ENCODE results near the gene D2HGDH.
"Not testable (repeated sequence)": the region's sequence is repeated elsewhere in the genome, so short reads cannot be mapped to it uniquely, and the experiment has no call there.

The D2HGDH gene

DNA sequence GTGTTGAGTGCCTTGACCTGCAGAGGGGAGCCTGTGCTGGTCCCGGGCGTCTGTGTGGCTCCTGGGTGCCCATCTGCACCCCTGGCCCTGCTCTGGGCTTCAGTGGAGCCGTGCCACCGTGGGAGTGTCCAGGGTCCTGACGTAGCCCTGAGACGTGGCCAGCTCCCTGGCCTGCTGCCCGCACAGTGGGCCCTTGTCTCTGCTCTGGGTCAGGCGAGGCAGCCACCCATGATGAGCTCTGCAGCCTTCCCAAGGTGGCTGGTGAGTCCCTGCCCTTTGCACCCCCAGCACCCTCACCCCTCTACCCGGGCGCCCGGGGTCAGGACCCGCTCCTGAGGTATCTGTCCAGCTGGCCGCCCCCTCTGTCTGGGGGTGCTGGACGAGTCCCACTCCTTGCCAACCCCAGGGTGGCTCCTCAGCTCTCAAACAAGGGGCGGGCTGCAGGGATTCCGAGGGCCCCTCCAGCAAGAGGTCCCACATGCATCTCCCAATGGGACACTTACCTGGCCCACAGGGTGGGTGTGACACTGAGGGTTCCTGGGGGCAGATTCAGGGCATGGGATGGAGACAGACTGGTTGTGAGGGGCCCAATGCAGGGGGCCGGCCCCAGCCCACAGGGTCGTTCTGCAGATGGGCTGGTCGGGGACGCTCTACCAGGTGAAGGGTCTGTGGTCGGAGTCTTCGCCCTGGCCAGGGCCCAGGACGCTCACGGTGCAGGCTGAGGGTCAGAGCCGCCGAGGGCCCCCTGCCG lies 76.9 kb downstream of the D2HGDH start:
- no peak for FAIRE-seq

DNA sequence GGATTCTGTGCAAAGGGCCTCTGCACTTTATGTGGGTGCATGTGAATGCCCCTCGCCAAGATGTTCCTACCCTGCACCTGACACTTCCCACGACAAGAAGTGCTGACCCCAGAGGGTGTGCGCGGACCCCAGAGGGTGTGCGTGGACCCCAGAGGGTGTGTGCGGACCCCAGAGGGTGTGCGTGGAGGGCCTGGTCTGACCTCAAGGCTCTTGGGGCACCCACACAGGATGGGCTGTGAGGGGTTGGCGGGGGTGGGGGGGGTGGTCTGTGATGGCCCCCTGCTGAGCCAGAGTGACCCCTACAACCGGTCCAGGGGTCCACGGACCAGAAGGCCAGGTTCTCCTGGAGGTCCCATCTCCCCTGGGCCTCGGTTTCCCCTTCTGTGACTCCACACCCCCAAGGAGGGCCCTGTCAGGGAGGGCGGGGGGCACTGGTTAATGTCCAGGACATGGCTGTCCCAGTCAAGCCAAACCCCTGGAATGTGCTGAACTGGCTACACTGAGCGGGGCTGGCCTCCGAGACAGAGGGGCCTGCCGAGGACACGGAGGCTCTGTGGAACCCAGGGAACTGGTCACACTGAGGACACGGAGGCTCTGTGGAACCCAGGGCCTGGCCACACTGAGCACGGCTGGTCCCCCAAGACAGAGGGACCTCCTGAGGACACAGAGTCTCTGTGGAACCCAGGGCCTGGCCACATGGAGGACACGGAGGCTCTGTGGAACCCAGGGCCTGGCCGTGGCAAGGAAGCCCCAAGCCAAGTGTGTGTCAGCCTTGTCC lies 77.7 kb downstream of the D2HGDH start:
- no peak for FAIRE-seq

DNA sequence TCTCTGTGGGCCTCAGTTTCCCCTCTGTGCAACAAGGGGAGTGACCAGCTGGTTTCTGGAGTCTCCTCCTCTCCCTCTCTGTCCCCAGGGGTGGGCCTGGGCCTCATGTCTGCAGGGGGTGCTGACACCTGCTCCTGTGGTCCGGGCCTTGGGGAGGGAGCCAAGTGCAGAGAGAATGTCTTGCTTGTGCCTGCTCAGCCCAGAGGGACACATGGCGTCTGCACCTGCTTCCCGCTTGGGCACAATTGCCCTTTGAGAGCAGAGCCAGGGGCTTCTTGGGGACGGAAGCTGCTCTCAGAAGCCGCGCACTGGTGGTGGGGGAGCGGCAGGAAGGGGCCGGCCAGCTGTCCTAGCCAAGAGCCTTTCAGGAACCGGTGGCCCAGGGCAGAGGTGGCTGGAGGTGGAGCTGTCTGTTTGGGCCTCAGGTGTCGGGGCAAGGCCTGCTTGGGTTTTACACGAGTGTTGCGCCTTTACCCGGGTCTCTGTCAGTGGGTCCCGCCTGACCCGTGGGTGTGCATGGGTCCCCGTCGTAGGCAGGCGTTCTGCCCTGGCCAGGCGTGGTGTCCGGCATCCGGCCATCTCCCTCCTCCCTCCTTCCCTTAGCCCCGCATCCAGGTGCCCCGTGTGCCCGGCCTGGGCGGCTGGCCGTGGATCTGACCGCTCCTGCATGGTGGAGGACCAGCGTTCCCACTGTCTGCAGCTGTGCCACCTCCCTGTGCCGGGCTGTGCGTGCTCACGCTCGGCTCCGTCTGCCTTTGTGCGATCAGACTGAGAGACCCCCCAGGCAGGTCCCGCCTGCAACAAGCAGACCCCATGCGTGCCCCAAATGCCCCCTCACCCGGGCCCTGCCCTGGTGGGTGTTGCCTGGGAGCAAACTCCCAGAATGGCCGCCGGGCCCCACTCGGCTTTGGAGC lies 78.6 kb downstream of the D2HGDH start:
- FAIRE-seq: no peak

DNA sequence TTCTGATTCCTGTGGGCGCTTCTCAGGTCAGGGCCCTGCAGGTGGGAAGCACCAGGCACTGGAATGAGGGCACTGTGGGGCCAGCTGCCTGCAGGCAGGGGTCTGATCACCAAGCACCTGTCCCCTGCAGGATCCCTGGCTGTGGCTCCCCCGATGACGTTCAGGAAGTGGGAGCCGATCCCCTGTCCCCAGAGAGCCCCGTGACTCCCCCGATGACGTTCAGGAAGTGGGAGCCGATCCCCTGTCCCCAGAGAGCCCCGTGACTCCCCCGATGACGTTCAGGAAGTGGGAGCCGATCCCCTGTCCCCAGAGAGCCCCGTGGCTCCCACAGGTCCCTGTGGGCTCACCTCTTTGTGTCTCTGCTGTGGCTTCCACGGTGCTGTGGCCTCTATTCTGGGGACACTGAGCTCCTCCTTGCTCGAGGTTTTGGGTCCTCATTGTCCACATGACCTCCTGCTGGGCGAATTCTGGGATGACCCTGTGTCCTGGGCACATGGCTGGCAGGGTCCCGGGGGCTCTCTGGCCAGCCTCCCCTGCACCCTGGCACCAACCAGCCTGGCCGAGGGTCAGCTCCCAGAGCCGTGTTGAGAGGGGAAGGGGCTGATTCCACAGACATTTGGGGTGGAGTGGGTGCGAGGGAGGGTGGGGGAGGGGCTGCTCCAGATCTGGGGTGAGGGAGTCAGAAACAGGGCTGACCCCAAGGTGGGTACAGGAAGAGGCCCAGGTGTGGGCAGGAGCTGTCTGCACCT lies 79.4 kb downstream of the D2HGDH start:
- FAIRE-seq: no peak

DNA sequence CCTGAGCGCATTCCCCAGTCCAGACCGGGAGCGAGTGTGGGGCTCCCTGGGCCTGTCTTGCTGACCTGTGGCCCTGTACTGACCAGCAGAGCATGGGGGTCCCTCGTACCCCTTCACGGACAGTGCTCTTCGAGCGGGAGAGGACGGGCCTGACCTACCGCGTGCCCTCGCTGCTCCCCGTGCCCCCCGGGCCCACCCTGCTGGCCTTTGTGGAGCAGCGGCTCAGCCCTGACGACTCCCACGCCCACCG lies 79.9 kb downstream of the D2HGDH start:
- FAIRE-seq: no peak

DNA sequence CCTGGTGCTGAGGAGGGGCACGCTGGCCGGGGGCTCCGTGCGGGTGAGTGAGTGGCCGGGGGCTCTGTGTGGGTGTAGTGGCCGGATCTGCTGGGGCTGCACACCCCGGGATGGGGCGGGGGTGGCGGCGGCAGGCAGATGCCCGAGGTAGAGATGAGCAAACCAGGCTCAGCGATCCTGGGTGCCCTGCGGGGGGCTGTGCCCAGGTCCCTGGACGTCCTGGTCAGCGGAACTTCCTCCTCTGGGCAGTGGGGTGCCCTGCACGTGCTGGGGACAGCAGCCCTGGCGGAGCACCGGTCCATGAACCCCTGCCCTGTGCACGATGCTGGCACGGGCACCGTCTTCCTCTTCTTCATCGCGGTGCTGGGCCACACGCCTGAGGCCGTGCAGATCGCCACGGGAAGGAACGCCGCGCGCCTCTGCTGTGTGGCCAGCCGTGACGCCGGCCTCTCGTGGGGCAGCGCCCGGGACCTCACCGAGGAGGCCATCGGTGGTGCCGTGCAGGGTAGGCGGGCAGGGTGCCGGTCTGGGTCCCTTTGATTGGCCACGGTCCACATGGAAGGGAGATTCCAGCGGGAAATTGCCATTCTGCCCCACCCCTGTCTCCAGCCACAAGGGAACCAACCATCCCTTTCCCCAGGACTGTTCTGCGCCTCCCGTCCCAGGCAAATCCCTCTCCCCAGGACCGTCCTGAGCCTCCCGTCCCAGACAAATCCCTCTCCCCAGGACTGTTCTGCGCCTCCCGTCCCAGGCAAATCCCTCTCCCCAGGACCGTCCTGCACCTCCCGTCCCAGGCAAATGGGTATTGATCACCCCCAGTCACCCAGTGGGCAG lies 80.4 kb downstream of the D2HGDH start:
- FAIRE-seq: no peak

DNA sequence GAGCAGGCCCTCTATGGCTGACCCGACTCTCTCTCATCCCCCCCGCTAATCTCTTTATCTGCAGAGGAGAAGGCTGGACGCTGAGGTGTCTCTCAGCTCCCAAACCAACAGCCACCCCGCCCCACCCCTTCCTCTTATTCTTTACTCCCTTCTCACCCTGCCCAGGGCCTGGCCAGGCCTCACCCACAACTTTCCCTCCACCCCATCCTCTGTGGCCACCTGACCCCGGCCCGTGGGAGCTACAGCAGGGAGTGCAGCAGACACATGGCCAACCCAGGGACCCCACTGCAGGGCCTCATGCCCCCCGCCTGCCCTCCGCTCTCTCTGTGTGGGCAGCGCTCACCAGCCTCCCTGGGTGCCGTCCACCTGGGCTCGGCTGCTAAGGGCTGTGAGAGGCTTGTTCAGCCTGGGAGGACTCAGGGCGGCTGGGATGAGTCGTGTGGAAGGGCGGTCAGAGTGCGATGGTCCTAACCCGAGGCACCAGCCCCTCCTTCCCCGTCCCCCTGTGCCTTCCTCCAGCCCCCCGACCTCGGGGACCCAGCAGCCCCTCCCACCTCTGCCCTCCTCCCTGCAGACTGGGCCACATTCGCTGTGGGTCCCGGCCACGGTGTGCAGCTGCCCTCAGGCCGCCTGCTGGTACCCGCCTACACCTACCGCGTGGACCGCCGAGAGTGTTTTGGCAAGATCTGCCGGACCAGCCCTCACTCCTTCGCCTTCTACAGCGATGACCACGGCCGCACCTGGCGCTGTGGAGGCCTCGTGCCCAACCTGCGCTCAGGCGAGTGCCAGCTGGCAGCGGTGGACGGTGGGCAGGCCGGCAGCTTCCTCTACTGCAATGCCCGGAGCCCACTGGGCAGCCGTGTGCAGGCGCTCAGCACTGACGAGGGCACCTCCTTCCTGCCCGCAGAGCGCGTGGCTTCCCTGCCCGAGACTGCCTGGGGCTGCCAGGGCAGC lies 81.3 kb downstream of the D2HGDH start:
- no peak for FAIRE-seq

DNA sequence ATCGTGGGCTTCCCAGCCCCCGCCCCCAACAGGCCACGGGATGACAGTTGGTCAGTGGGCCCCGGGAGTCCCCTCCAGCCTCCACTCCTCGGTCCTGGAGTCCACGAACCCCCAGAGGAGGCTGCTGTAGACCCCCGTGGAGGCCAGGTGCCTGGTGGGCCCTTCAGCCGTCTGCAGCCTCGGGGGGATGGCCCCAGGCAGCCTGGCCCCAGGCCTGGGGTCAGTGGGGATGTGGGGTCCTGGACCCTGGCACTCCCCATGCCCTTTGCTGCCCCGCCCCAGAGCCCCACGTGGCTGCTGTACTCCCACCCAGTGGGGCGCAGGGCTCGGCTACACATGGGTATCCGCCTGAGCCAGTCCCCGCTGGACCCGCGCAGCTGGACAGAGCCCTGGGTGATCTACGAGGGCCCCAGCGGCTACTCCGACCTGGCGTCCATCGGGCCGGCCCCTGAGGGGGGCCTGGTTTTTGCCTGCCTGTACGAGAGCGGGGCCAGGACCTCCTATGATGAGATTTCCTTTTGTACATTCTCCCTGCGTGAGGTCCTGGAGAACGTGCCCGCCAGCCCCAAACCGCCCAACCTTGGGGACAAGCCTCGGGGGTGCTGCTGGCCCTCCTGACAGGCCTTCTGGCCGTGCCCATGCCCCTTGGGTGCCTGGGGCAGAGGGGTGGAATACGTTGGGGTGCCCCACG lies 82.1 kb downstream of the D2HGDH start:
- FAIRE-seq: no peak

DNA sequence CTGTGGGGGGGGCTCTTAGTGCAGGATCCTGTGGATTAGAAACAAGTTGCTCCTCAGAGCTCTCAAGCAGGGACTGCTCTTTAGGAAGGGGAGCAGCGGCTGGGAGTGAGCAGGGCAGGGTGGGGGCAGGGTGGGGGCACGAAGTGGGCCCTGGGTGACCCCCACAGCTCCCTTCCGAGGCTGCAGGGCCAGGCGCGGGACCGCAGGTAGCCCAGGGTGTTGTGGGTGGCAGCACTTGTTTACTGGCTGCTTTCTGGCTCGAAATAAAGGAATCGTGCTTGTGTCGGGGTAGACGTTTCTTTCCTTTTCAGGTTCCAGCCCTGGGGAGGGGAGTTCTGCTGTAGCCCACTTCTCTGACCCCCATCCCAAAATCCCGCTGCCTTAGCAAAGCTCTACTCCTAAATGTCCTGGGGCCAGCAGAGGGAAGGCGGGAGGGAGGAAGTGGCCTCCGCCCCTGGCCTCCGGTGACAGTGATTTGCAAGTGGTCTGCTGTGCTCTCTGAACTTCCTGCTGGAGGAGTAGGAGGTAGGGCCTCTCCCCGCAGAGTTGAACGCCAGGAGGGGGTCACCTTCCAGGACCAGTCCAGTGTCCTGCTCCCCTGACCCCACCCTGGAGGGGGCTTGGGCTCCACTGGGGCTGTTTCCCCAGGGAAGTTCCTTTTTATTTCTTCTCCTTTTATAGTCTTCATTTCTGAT lies 82.8 kb downstream of the D2HGDH start:
- no peak for FAIRE-seq

DNA sequence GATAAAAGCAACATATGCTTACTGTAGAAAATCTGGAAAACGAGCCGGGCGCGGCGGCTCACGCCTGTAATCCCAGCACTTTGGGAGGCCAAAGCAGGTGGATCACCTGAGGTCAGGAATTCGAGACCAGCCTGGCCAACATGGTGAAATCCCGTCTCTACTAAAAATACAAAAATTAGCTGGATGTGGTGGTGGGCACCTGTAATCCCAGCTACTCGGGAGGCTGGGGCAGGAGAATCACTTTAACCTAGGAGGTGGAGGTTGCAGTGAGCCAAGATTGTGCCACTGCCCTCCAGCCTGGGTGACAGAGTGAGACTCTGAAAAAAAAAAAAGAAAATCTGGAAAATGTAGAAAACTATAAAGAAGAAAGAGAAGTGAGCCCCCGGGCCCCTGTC lies 83.4 kb downstream of the D2HGDH start:
- not testable (repeated sequence) for FAIRE-seq

Data from colon (tissue), 2 donors.